Measurements from ENCODE around the gene ARRDC4.
"Not testable (repeated sequence)": the region's sequence is repeated elsewhere in the genome, so short reads cannot be mapped to it uniquely, and the experiment has no call there.

ARRDC4 gene

DNA sequence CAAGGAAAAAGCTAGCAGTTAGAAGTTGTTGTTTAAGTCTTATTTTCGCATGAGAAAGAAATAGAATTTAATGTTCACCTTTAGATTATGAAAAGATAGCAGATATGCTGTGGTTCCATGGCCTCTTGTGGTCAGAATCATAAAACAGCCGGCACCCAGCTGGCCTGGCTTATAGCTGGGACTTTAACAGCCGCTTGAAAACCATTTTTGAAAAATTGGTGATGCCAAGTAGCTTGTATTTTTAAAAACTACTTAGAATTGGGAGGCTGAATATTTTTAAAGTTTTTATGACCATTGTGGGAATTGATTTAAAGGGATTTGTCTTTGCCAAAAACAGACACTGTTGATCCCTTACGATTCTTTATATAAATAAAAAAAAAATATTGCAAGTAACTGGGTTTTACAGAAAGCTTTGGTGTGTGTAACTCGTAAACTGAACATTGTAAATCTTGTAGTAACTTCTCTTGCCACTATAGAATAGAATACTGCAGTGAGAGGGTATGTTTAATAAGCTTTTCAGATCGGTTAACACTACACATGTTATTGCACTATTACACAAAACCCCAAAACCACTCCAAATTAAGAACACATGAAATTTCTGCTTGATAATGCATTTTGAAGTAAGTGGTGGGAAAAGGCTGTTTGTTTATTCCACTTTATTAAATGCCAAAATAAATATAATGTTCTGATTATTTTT lies 6.6 kb downstream of the ARRDC4 start:
- no peak for DNase-seq

DNA sequence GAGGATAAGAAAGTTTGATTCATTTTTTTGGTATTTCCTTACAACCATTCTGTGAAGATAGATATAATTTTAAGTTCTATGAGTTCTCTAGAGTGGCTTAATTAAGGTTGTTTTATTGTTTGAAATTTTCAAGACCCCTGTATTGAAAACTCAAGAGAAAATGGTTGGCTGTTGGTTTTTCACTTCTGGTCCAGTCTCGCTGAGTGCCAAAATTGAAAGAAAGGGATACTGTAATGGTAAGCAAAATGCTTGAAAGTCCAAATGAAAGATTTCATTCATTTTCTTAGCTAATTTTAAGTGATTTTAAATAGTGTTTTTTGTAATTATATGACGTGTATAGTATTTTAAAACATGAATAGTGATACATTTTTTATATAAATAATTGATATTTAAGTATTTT lies 7.4 kb downstream of the ARRDC4 start:
- no peak for DNase-seq

DNA sequence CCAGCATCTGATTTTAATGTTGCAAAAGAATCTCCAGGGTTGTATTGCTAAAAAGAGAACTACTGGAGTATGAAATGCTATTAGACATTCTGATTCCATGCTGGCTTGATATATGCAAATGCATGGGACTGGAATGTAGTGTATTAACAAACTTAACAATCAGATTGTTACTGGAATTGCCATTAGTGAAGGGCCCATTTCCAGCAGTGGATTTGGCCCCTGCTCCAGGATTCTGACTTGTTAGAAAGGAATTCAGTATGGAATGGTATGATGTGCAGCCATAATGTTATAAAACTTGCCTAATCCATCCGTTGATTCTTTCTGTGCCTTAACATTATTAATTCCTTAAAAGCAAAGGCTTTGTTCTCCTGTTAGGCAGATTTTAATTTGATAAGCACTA lies 7.9 kb downstream of the ARRDC4 start:
- DNase-seq = no peak

DNA sequence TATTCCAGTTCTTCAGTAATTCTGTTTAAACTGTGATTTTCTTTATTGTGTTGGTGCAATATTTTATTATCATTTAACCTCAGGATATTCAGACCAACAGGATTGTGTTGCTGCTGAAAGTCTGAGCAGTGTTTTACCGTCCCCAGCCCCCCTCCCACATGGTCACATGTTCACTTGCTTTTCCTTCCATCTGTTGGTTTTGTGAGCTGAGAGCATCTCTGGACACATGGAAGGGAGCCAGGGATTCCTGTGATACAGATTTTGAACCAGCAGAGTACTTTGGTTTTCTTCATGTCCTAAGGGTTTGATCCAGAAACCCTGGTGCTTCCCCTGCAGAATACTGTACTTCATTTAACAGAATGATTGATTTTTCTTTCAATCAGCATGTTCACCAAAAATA lies 11.9 kb downstream of the ARRDC4 start:
- no peak for DNase-seq

DNA sequence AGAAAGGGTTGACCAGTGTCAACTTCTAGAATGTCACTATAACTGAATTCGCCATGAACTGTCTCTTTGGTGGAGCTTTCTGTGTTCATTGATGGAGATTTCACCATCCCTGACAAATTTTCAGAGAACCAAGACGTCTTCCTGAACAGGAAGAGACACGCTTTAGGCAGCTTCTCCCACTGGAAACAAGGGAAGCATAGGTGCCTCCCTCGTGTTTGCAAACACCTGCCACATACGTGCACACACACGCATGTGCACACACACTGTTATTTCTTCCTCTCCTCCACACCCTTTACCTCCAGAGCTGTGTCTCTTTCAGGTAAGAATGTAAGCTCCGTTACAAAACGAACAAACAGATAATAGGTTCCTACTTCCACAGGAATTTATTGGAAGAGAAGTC lies 15.6 kb downstream of the ARRDC4 start:
- no peak for DNase-seq

DNA sequence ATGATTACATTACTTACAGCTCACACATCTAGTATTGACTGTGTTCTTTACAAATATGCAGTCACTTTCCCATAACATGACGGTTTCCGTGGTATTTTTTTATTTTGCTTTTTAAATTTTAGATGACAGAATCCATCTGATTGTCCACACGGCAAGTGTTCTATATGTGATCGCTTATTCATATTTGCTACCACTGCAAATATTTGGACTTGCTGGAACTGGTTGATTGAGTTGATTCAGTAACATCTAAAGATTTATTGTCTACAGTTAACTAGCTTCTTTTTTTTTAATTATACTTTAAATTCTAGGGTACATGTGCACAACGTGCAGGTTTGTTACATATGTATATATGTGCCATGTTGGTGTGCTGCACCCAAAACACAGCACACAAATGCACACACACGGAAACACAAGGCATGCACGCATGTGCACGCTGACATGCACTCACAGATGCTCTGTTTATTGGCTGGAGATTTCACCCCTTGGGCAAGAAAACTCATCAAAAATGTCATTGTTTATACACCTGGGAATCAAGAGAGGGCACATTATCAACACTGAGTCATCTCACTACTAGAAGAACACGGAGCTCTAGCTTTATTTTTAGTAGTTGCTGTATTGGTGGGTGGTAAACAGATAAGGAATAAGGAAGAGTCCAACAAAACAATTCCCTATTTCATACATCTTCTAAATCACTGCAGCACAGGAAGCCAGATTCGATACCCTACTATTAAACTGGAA lies 16.4 kb downstream of the ARRDC4 start:
- no peak for DNase-seq

DNA sequence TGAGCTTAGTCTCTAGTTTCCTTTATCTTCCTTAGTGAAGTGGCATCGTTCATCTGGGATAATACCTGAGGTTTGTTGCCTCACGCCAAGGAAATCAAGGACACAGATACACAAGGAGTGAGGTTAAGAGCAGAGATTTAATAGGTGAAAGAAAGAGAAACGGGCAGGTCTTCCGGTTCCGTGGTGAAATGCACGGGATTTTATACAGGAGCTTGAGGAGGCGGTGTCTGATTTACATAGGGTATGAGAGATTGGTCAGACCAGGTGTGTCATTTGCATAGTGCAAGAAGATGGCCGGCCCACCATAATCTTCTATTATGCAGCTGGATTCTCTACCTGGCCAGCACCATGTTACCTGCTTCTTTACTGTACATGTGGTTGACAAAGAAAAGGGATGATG lies 17.2 kb downstream of the ARRDC4 start:
- DNase-seq = no peak

DNA sequence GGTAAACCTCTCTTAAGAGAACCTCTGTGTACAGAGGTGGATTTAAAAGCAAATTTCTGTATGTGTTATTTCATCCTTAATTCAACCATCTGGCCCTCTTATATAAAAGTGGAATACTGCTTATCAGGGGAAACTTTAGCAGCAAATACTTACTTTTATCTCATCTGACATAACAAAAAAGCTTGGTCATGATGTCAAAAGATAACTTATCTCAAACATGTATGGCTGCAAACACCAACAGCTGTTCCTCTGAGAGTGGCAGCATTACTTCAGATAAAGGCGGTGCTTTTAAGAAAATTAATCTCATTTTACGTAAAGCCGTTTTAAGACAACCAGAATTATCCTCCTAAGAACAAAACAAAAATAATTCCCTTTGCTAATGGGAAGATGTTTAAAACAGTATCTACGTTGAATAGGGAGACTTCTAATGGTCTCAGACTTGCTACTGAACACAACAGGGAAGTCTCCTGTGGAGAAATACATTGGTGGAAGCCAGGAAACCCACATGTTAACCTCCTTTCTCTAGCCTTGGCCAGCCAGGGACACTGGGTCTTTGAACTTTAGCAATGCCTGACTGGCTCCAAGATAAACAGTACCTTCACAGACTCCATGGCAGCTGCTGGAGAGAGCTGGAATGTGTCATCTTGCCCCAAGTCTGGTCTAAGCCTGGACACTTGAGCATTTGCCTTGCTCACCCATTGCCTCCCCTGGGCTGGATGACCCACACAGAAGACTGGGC lies 18.1 kb downstream of the ARRDC4 start:
- no peak for DNase-seq

DNA sequence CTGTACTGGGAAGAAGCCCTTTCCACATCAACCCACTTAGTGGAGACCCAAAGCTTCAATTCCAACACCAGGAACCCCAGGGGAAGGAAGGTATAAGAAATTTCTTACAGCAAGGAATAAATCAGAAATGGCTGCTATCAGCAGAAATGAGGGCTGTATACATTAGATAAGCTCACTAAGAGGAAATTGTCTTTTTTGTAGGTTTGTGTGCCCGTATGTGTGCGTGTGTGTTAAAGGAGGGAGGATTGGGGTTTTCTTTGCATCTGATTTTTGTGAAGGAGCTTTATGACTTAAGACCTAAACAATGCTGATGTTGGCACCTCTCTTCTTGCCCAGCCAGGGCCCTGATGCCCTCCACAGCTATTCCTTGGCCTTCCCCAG lies 18.6 kb downstream of the ARRDC4 start:
- no peak for DNase-seq

DNA sequence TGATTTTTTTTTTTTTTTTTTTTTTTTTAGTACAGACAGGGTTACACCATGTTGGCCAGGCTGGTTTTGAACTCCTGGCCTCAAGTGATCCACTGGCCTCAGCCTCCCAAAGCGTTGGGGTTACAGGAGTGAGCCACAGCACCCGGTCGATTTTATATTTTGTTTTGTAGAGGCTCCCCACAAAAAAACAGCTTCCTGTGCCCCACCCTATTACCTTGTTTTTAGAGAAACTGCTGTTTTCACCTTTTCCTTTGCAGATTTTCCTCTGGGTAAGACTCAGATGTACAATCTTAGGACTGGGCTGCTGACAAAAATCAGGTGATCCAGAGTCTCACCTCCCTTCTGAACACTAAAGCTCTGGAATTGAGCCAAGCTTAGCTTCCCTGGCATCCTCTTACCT lies 20.6 kb downstream of the ARRDC4 start:
- no peak for DNase-seq

DNA sequence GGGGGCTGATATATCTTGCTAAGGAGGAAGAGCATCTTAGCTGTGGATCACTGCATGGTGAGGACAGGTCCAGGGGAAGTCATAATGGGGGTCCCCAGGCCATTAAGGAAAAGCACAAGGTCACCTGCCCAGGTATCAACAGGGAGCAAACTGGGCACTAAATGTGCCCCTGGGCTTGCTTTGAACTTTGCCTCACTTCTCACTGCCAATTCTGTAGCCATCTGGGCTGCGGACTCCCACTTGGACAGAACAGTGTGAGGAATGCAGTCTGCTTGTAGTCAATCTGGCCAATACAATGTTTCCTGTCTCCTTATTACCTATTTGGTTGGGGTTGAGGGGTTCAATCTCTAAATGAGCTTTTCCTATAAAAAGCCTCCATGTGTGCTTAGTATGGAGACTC lies 21.3 kb downstream of the ARRDC4 start:
- no peak for DNase-seq

DNA sequence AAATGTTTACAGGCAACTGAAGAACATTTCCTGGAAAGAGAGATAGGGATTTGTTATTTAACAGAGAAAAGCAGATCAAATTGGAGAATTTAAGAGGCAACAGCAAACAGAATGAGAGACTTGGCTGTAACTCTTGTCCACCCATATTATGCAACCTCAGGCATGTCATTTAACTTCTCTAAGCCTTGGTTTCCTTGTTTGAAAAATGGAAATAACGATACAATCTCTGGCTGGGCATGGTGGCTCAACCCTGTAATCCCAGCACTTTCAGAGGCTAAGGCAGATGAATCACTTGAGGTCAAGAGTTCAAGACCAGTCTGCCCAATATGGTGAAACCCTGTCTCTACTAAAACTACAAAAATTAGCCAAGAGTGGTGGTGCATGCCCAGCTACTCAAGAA lies 23.7 kb downstream of the ARRDC4 start:
- DNase-seq = no peak

DNA sequence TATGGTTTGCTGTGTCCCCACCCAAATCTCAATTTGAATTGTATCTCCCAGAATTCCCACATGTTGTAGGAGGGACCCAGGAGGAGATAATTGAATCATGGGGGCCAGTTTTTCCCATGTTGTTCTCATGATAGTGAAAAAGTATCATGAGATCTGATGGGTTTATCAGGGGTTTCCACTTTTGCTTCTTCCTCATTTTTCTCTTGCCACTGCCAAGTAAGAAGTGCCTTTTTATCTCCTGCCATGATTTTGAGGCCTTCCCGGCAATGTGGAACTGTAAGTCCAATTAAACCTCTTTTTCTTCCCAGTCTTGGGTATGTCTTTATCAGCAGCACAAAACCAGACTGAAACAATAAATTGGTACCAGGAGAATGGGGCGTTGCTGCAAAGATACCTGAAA lies 25.5 kb downstream of the ARRDC4 start:
- DNase-seq = not testable (repeated sequence)

DNA sequence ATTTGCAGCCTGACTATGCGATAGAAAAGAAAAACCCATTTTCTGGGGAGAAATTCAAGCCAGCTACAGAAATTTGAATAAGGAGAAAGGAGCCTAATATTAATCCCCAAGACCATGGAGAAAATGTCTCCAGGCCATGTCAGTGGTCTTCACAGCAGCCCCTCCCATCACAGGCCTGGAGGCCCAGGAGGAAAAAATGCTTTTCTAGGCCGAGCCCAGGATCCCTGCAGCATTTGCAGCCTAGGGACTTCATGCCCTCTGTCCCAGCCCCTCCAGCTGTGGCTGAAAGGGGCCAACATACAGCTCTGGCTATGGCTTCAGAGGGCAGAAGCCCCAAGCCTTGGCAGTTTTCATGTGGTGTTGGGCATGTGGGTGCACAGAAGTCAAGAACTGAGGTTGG lies 26.3 kb downstream of the ARRDC4 start:
- no peak for DNase-seq

DNA sequence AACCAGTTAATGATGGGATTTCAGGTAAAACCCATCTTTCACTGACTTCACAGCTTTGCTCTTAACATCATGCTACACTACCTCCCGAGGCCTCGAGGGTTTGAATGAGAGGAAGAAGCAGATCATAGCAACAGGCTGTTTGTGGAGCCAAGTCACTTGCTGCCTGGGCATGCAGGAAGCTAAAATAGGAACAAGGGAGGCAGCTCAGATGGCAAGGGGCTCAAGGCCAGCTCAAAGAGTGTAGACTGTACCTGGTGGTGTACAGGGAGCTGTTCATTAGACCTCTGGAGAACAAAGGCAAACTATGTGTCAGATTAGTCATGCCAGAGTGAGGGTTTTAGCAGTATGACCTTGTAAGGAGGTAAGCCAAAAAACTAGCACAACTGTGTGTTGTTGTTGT lies 28.8 kb downstream of the ARRDC4 start:
- no peak for DNase-seq

DNA sequence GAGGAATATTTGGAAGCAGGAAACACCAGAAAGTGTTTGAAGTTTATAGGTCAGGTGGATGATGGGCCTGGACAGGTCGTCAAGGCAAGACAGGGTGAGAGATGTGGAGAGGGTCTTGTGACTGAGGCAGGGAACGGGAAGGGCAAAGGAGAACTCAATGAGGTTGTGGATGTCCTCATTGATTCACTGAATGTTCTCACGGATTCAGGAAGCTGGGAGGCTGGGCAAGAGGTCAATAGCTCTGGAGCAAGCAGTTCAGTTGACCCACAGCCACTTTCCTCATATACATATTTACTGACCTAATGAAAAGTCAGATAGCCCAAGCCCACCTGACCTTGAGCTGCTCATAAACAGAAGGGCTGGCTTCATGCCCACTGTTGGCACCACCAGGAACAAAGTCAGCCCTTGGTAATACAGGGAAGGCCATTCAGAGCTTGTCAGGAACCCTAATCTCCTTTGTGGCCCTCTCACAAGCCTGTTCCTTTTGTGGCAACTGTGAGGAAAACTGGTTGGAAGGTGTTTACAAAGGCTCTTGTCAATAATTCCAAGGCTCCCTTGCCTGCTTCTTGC lies 31.6 kb downstream of the ARRDC4 start:
- no peak for DNase-seq

DNA sequence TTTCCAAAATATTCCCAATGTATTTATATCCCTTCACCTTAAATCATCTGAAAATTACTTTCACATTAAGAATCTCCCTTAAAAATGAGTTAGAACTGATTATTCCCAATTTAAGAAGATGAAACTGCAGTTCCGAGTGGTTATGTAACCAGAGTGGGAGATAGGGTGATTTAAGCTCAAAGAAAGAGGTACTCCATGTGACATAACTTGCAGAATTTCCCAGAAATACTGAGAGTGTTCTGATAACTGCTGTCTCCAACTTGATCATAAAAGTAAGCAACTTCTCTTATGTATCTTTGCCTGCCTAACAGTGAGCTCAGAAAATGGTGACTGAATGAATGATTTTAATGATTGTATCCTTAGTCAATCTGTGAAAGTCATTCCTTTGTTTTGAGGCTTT lies 32.3 kb downstream of the ARRDC4 start:
- DNase-seq = no peak

DNA sequence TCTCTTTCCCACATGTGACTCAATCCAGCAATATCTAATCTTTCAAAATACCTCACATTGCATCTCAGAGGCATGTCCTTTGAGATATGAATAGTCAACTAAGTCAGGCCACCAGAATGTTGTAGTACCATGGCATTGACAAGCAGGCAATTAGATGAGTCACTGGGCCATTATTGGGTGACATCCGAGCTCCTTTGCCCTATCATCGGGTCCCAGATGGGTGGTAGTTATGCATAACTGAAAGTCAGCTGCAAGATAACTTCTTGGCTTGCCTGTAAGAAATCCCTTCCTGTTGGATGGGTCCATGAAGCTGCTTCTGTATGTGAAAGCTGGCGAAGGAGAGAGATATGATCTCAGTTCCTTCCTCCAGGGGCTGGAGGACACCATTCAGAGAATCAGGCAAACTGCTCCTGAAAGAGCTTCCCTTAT lies 32.8 kb downstream of the ARRDC4 start:
- no peak for DNase-seq

DNA sequence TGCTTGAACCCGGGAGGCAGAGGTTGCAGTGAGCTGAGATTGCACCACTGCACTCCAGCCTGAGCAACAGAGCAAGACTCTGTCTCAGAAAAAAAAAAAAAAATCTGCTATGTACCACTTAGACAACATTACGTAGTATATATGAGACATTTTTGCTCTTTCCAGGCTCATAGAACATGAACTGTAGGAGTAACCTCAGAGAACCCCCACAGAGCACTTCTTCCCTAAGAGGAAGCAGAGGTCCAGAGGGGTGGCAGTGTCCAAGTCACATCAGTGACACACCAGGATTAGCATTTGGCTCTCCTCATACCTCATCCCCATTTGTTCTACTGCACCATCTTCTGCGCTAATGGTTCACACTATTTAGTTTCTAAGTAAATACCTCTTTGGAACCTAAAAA lies 33.7 kb downstream of the ARRDC4 start:
- DNase-seq = no peak

DNA sequence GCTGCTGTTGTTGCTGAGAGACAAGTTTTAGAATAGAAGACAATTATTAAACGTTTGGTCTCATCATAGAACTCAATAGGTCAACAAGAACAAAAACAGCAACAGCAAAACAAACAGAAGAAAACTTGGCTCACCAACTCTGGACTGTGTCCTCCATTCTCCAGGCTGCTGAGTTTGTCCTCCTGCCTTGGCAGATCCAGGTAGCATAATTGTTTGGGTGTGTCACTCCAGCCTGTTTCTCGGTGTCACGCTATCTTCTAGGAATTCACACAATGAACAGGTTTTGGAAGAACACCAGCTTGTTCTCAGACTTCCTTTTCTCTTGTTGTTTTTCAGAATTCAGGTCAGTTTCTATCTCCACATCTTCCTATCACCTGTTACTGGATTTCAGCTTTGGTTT lies 34.7 kb downstream of the ARRDC4 start:
- no peak for DNase-seq

DNA sequence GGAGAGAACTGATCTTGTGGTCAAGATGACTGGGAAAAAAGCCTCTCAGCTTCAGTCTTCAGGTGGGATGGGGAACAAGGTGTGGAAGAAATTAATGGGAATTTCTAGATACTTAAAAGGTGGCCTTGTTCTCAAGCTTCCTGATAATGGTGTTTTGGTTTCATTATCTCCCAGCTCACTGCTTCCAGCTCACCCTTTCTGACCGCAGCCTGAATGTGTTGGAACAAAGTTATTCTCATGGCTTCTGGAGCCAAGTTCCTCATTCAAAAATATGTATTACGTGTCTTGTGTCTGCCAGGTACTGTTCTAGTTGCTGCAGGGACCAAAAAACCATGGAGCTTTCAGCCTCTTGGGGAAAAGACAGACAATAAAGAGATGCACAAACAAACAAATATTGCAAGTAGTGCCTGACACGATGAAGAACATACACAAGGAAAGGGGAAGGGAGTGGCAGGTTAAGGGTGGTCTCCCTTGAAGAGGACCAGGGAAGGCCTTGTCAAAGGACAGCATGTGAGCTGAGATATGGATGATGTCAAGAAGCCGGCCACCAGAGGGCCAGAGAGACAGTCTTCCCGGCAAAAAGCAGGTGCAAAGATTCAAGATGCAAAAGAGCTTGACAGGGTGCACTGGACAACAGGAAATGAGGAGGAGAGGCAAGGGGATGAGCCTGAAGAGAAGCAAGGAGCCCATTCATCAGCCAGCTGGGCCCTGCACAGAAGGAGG lies 35.5 kb downstream of the ARRDC4 start:
- DNase-seq = no peak

DNA sequence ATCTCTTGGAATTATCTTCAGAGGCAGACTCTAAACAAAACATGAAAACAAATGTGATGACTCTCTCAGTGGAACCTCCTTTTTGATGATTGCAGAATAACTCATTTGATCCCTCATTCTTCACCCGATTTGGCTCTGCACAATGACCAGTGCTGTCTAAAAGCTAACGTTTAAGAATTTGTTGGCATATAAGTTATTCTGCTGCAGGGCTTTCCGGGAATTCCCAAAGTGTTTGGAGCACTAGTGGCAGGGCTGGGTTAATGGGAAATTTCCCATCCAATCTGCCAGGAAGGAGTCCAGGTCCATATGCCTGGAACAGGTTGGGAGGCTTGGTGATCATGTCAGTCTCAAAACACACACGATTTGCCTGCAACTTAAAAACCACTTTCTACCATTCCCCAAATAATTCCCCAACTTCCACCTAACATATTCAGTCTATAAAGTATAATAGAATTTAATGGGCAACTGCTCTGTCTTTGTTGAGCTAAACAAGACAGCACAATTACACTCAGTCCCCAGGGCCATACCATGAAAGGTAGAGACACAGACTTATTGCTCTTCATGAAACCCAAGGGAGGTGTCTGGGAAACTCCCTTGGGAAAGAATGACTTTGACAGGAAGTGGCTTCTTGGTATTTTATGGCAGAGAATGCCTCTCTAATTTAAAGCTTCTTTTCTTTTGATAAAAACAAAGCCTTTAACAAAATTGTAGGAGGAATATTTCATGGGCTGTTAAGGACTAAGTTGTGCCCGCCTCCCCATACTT lies 38.0 kb downstream of the ARRDC4 start:
- DNase-seq = no peak

Measured in NCI-H1436 (cell line).